ENCODE data around the gene ZNF441.

- TF ChIP-seq CTCF (IDR thresholded peaks at IDR 0.05) (no peak), POLR2AphosphoS5 (IDR thresholded peaks at IDR 0.05) (no peak), POLR2A (IDR thresholded peaks at IDR 0.05) (no peak)
These were observed 17.0 kb downstream of the ZNF441 start for GRCh38 chr19:11783767-11784166.
